Gastroesophageal sphincter (tissue), 4 donors: ENCODE measurements around the gene TGM3. TPM values are rescaled to one million over a fixed set of nuclear protein-coding genes. Genes with fewer than 3 reads are reported as not detected.

Source experiments
- ATAC-seq: fragments of 150-250 bp; one replicate; pipeline ENCODE4 v1.9.1; 2016; ENCODE audit warnings: mild to moderate bottlenecking, moderate library complexity
- H3K27ac ChIP-seq, 4 donors: fragments of 200-600 bp; sonication (generic) in 3 of 4; 1 replicate in 3 of 4; 2 replicates in 1 of 4; pipeline ENCODE4 v1.5.1; 2016 to 2019
- H3K27me3 ChIP-seq: fragments of 200-600 bp; sonication (generic); one replicate; pipeline ENCODE4 v1.5.1; 2019
- H3K36me3 ChIP-seq, 2 donors: fragments of 200-600 bp; sonication (generic); one replicate each; pipeline ENCODE4 v1.5.1; 2019; ENCODE audit warnings: control low read depth in 1 of 2
- H3K4me1 ChIP-seq, 3 donors: fragments of 200-600 bp; sonication (generic); 1 replicate in 2 of 3; 2 replicates in 1 of 3; pipeline ENCODE4 v1.5.1; 2016 to 2019; ENCODE audit warnings: control low read depth in 2 of 3
- H3K4me3 ChIP-seq, 2 donors: fragments of 200-600 bp; sonication (generic); one replicate each; pipeline ENCODE4 v1.5.1; 2019; ENCODE audit warnings: mild to moderate bottlenecking in 1 of 2, moderate library complexity in 1 of 2
- H3K9me3 ChIP-seq, 3 donors: fragments of 200-600 bp; sonication (generic); one replicate each; pipeline ENCODE4 v1.5.1; 2017 to 2019; ENCODE audit warnings: control low read depth in 2 of 3
- CTCF ChIP-seq, 4 experiments: fragments of 200-600 bp in 2 of 4; fragments of 450-650 bp in 2 of 4; sonication (generic) in 1 of 4; IDR thresholded peaks; one replicate each; pipeline ENCODE4 v1.5.1; 2017 to 2019; ENCODE audit warnings: antibody characterized with exemption in 4 of 4, mild to moderate bottlenecking in 2 of 4, moderate library complexity in 2 of 4
- EP300 ChIP-seq: sonication (generic); formaldehyde crosslinking; IDR thresholded peaks from one replicate; pipeline ENCODE4 v1.6.1; 2017; ENCODE audit warnings: antibody characterized with exemption, mild to moderate bottlenecking
- POLR2A ChIP-seq, 2 donors: fragments of 450-650 bp; IDR thresholded peaks; one replicate each; pipeline ENCODE4 v1.6.1; 2017; ENCODE audit warnings: antibody characterized with exemption in 2 of 2, mild to moderate bottlenecking in 2 of 2, moderate library complexity in 1 of 2
- POLR2AphosphoS5 ChIP-seq: sonication (generic); formaldehyde crosslinking; IDR thresholded peaks from one replicate; pipeline ENCODE4 v1.6.1; 2017; ENCODE audit warnings: antibody characterized with exemption
- WGBS, 2 donors: methylation state at CpG; one replicate each; pipeline ENCODE4 v1.1.5; 2018; ENCODE audit warnings: low coverage in 1 of 2; 5-methylcytosine and 5-hydroxymethylcytosine counted together
- total RNA-seq, 4 donors: library from RNA; depleted of rRNA; stranded (reverse); fragments of >200 nt; gene quantifications; one replicate each; pipeline ENCODE4 v1.1.0, GENCODE V29; 2016

TGM3 gene
- total RNA-seq, 4 donors from 2014 or later, result 1.1 to 46.7 (median 4.1) TPM

DNA sequence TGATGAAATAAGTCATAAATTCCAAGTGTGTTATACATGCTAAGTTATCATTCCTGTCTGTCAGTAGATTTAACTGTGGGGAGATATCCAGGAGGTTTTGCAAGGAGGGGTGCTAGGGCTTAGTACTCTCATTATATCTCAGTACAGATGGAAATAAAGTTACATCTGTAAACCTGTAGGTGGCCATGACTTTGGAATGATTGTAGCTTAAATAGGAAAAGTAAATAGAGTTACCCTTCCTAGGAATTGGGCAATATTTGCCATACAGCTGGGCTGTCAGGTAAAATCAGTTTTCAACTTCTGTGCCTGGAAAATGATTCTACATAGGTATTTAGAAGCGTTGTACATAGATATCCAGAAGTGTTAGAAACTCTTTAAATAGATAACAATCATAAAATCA is 19.8 kb upstream of the TGM3 start:
- ATAC-seq, result no peak
- H3K4me1 ChIP-seq, result no peaks in the 10 kb centered on the region
- H3K9me3 ChIP-seq, result peaks cover 0 to 6% (median 0%) of the 10 kb centered on the region in 3 donors

GRCh38 chr20:2279253-2279779 is 16.5 kb upstream of the TGM3 start:
- H3K4me1 ChIP-seq, result no peaks in the 10 kb centered on the region
- no peak for ATAC-seq
- peaks cover 0 to 7% (median 0%) of the 10 kb centered on the region in 3 donors for H3K9me3 ChIP-seq
- peaks cover 23% of the 10 kb centered on the region for H3K27me3 ChIP-seq
- no peak overlapping the region for H3K27ac ChIP-seq
- no peak overlapping the region for H3K4me3 ChIP-seq
- no peaks in the 10 kb centered on the region for H3K36me3 ChIP-seq
- TF ChIP-seq POLR2AphosphoS5 (no peak), POLR2A (IDR thresholded peaks at IDR 0.05) (no peak), EP300 (no peak), CTCF (IDR thresholded peaks at IDR 0.05) (no peak)
- 73% methylated on average over 2 of the region's 5 CpGs; no CpG with 5 or more reads in 1 of the 2 donors for WGBS, 2 donors

More for the DNA sequence above, 19.8 kb upstream of the TGM3 start:
- Histone ChIP-seq H3K27me3 (peaks cover 23% of the 10 kb centered on the region), H3K4me3 (no peak overlapping the region), H3K27ac (no peak overlapping the region), H3K36me3 (no peaks in the 10 kb centered on the region)
- WGBS, 2 donors, result 40 to 75% methylated on average over 1 of the region's 1 CpG
- no peak for TF ChIP-seq EP300
- no peak for TF ChIP-seq POLR2A (IDR thresholded peaks at IDR 0.05)
- no peak for TF ChIP-seq CTCF (IDR thresholded peaks at IDR 0.05)
- no peak for TF ChIP-seq POLR2AphosphoS5

DNA sequence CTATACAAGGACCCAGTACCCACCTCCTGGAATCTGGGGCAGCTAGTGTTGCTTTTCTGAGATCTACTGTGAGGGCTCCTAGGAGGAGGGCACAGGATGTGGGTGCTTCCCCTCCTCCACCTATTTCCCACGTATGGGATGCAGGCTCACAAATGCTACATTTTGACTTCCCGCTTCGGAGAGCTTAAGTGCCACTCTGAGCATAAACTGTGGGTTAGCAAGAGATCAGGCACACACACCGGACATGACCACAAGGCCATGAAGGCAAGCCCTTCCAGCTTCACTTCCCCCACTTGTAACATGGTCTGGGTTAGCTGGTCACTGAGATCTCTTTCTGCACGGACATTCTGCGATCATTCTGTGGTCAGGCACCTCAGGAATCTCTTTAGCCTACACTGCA is 15.7 kb upstream of the TGM3 start:
- no peak for ATAC-seq
- TF ChIP-seq POLR2AphosphoS5 (no peak), POLR2A (IDR thresholded peaks at IDR 0.05) (no peak), EP300 (no peak), CTCF (IDR thresholded peaks at IDR 0.05) (no peak)
- Histone ChIP-seq H3K4me3 (no peak overlapping the region), H3K9me3 (peaks cover 0 to 7% (median 0%) of the 10 kb centered on the region in 3 donors), H3K27ac (no peak overlapping the region), H3K36me3 (no peaks in the 10 kb centered on the region), H3K27me3 (peaks cover 23% of the 10 kb centered on the region), H3K4me1 (no peaks in the 10 kb centered on the region)
- 41 to 81% methylated on average over 3 to 4 of the region's 6 CpGs for WGBS, 2 donors

- peaks cover 23% of the 10 kb centered on the region for H3K27me3 ChIP-seq
- H3K9me3 ChIP-seq, result peaks cover 0 to 7% (median 0%) of the 10 kb centered on the region in 3 donors
- no peaks in the 10 kb centered on the region for H3K4me1 ChIP-seq
- ATAC-seq, result no peak
- no peaks in the 10 kb centered on the region for H3K36me3 ChIP-seq
- WGBS, 2 donors, result 81% methylated on average over 3 of the region's 3 CpGs; no CpG with 5 or more reads in 1 of the 2 donors
- no peak overlapping the region for H3K27ac ChIP-seq
- TF ChIP-seq EP300, result no peak
- TF ChIP-seq POLR2AphosphoS5, result no peak
- TF ChIP-seq POLR2A (IDR thresholded peaks at IDR 0.05), result no peak
- TF ChIP-seq CTCF (IDR thresholded peaks at IDR 0.05), result no peak
- no peak overlapping the region for H3K4me3 ChIP-seq
Measured at GRCh38 chr20:2281563-2281962, 14.2 kb upstream of the TGM3 start.

- no peaks in the 10 kb centered on the region for H3K4me1 ChIP-seq
- ATAC-seq, result no peak
- peaks cover 0 to 7% (median 0%) of the 10 kb centered on the region in 3 donors for H3K9me3 ChIP-seq
- H3K4me3 ChIP-seq, result no peak overlapping the region
- no peak overlapping the region for H3K27ac ChIP-seq
- 86% methylated on average over 2 of the region's 5 CpGs for WGBS, 2 donors
- TF ChIP-seq POLR2A (IDR thresholded peaks at IDR 0.05) (no peak), CTCF (IDR thresholded peaks at IDR 0.05) (no peak), EP300 (no peak)
- peaks cover 23% of the 10 kb centered on the region for H3K27me3 ChIP-seq
- no peaks in the 10 kb centered on the region for H3K36me3 ChIP-seq
Measured at GRCh38 chr20:2282181-2282580, 13.6 kb upstream of the TGM3 start.
